Measurements from ENCODE around the gene NEK6.

NEK6 gene

DNA sequence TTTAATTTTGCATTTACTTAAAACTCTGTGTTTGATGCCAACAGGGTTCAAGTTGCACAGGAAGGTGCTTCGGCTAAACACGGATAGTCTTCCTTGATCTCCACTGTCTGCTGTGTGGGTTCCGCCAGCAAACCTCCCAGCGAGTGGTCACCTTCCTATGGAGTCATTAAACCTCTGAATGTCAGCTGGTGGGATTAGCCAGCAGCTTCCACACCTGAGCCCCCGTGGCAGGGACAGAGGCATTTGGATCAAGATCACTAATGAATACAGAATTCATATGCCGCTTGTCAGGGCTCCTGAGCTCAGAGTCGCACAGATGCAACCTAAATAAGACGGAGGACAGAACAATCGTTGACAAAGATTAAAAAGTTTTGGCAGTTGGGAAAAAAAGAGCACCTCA, 118.0 kb downstream of the NEK6 start:
- TF ChIP-seq SIN3A (IDR thresholded peaks at IDR 0.05; ENCODE audit: borderline replicate concordance, insufficient read depth, low read length) (no peak), TAF1 (IDR thresholded peaks at IDR 0.05; ENCODE audit: borderline replicate concordance, insufficient read depth, low read length) (no peak), POLR2AphosphoS5 (IDR thresholded peaks at IDR 0.05; ENCODE audit: low read depth, low read length) (no peak)

GRCh38 chr9:124376329-124376728, 118.6 kb downstream of the NEK6 start:
- TF ChIP-seq REST (IDR thresholded peaks at IDR 0.05; ENCODE audit: insufficient read depth in 1 of 2, low read depth in 2 of 2, low read length in 2 of 2) (no peak), FOXP2 (optimal IDR thresholded peaks at IDR 0.05; ENCODE audit: borderline replicate concordance, extremely low read depth, extremely low read length, insufficient read depth) (no peak), SIN3A (IDR thresholded peaks at IDR 0.05; ENCODE audit: borderline replicate concordance, insufficient read depth, low read length) (no peak), TAF1 (IDR thresholded peaks at IDR 0.05; ENCODE audit: borderline replicate concordance, insufficient read depth, low read length) (no peak), POLR2AphosphoS5 (IDR thresholded peaks at IDR 0.05; ENCODE audit: low read depth, low read length) (no peak)

GRCh38 chr9:124377551-124378406, 120.0 kb downstream of the NEK6 start:
- no peak for TF ChIP-seq TAF1 (IDR thresholded peaks at IDR 0.05; ENCODE audit: borderline replicate concordance, insufficient read depth, low read length)

- TF ChIP-seq SIN3A (IDR thresholded peaks at IDR 0.05; ENCODE audit: borderline replicate concordance, insufficient read depth, low read length) (no peak), POLR2AphosphoS5 (IDR thresholded peaks at IDR 0.05; ENCODE audit: low read depth, low read length) (no peak), FOXP2 (optimal IDR thresholded peaks at IDR 0.05; ENCODE audit: borderline replicate concordance, extremely low read depth, extremely low read length, insufficient read depth) (no peak), TAF1 (IDR thresholded peaks at IDR 0.05; ENCODE audit: borderline replicate concordance, insufficient read depth, low read length) (no peak), REST (IDR thresholded peaks at IDR 0.05; ENCODE audit: insufficient read depth in 1 of 2, low read depth in 2 of 2, low read length in 2 of 2) (no peak)
Observed at GRCh38 chr9:124381170-124381945, 123.6 kb downstream of the NEK6 start.

DNA sequence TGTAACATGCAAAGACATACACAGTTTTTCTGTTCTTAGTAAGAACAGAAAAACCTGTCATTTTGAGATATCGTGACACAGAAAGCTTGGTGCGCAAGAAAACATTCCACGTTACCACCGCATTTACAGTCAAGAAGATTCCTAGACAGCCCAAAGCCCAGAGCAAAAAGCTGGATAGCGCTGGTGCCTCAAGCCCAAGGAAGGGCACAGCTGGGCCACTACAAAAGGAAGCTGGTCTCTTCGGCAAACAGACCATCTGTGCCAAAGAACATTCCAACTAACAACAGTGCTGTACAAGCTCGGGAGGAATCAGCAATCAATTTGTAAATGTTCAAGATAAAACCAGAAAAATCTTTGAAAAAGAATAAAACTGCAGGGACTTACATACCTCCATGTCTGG, 126.5 kb downstream of the NEK6 start:
- no peak for TF ChIP-seq SIN3A (IDR thresholded peaks at IDR 0.05; ENCODE audit: borderline replicate concordance, insufficient read depth, low read length)
- no peak for TF ChIP-seq TAF1 (IDR thresholded peaks at IDR 0.05; ENCODE audit: borderline replicate concordance, insufficient read depth, low read length)
- no peak for TF ChIP-seq REST (IDR thresholded peaks at IDR 0.05; ENCODE audit: insufficient read depth in 1 of 2, low read depth in 2 of 2, low read length in 2 of 2)
- no peak for TF ChIP-seq FOXP2 (optimal IDR thresholded peaks at IDR 0.05; ENCODE audit: borderline replicate concordance, extremely low read depth, extremely low read length, insufficient read depth)
- TF ChIP-seq POLR2AphosphoS5 (IDR thresholded peaks at IDR 0.05; ENCODE audit: low read depth, low read length): no peak

DNA sequence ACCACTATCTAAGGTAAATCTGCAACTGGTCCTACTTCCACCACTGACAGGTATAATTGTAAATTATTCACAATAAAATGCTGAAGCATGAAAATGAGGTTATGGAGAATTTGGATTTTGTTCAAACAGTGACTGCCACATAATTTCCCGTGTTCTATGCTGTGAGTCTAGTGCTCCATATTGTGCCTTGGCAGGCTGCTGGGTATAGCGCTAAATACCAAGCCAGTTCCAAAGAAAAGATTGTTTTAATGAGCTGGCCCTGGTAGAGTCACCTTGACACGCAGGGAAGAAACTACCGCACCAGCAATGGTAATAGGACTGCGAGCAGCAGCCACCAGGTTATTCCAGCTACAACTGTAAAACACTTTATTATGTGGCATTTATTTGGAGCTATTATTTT, 127.1 kb downstream of the NEK6 start:
- TF ChIP-seq REST (IDR thresholded peaks at IDR 0.05; ENCODE audit: insufficient read depth in 1 of 2, low read depth in 2 of 2, low read length in 2 of 2) (no peak), SIN3A (IDR thresholded peaks at IDR 0.05; ENCODE audit: borderline replicate concordance, insufficient read depth, low read length) (no peak), FOXP2 (optimal IDR thresholded peaks at IDR 0.05; ENCODE audit: borderline replicate concordance, extremely low read depth, extremely low read length, insufficient read depth) (no peak), POLR2AphosphoS5 (IDR thresholded peaks at IDR 0.05; ENCODE audit: low read depth, low read length) (no peak), TAF1 (IDR thresholded peaks at IDR 0.05; ENCODE audit: borderline replicate concordance, insufficient read depth, low read length) (no peak)

All from PFSK-1 (cell line).